Activated naive CD4-positive, alpha-beta T cell treated with anti-CD3 and anti-CD28 coated beads, Interleukin-2, amount 10 ng/mL, durations not matched to agents 7 days and 5 days (primary cell): ENCODE measurements around the gene LIPA.
A peak's percentile ranks its signal among the peaks of the same experiment; 100 is the strongest.
"Not testable (repeated sequence)": the region's sequence is repeated elsewhere in the genome, so short reads cannot be mapped to it uniquely, and the experiment has no call there.

ENCODE experiments used
- CTCF ChIA-PET: fragments of 350-600 bp; sonication (Branson Sonifier 250); formaldehyde crosslinking; loops from one replicate; lab custom pipeline; 2021; ENCODE audit warnings: antibody characterized with exemption; lab: Charles Lee
- DNase-seq: peaks from one replicate; pipeline ENCODE4 v3.0.0-alpha.2; 2020
- H3K27ac Mint-ChIP-seq: one replicate; pipeline ENCODE4 v1.8.0; 2021; ENCODE audit warnings: mild to moderate bottlenecking, moderate library complexity, mixed read lengths
- H3K27me3 Mint-ChIP-seq: one replicate; pipeline ENCODE4 v1.8.0; 2021; ENCODE audit warnings: mild to moderate bottlenecking, mixed read lengths
- H3K36me3 Mint-ChIP-seq: one replicate; pipeline ENCODE4 v1.8.0; 2021; ENCODE audit warnings: mixed read lengths
- H3K4me1 Mint-ChIP-seq: one replicate; pipeline ENCODE4 v1.8.0; 2021; ENCODE audit warnings: mixed read lengths
- H3K4me3 Mint-ChIP-seq: one replicate; pipeline ENCODE4 v1.8.0; 2021; ENCODE audit warnings: mild to moderate bottlenecking, moderate library complexity, mixed read lengths
- H3K9me3 Mint-ChIP-seq: one replicate; pipeline ENCODE4 v1.8.0; 2021; ENCODE audit warnings: mixed read lengths

Gene LIPA

DNA sequence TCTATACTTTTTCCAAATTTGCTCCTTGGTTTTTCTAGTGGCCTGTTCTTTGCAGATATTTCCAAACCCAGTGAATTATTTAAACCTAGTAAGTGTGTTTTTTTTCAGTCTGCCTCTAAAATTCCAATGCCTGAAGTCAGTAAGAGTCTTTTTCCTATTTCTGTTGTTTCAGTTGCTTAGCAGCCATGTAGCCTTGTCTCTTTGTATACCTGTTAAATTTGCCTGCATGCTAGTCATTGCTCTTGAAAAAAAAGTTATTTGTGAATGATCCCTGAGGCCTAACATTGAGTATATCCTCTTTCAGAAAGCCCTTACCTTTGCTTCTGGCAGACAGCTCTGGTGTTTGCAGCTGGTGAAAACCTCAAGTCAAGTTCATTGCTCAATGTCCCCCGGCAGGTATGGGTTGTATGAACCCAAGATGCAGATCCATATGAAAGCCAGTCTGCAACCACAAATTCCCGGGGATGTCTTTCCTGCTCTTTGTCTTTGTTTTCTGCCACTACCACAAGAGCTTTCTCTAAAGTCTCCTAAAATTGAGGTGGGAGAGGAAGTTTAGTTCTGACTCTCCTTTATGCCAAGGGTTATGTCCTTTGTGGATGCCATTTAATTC, 80.2 kb downstream of the LIPA start:
- Mint-ChIP-seq H3K4me3 (no peak overlapping the region), H3K27me3 (peaks cover 30% of the 10 kb centered on the region), H3K27ac (no peak overlapping the region), H3K4me1 (no peaks in the 10 kb centered on the region), H3K36me3 (no peaks in the 10 kb centered on the region), H3K9me3 (no peaks in the 10 kb centered on the region)
- CTCF ChIA-PET = no interaction called here
- DNase-seq = no peak

DNA sequence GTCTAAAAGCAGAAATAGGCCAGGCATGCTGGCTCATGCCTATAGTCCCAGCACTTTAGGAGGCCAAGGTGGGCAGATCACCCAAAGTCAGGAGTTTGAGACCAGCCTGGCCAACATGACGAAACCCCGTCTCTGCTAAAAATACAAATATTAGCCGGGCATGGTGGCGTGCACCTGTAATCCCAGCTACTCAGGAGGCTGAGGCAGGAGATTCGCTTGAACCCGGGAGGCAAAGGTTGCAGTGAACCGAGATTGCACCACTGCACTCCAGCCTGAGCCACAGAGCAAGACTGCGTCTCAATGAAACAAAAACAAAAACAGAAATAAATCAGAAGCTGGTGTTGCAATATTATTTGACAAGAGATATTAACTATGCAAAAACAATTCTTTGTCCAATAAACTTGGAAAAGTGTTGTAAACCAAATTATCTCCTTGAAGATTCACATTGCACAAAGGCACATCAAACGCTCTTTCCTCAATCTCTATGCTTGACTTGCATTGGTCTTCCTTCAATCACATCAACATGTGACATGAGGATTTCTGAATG, 83.1 kb downstream of the LIPA start:
- not testable (repeated sequence) for H3K4me3 Mint-ChIP-seq, DNase-seq, H3K9me3 Mint-ChIP-seq, H3K36me3 Mint-ChIP-seq, H3K27ac Mint-ChIP-seq
- H3K4me1 Mint-ChIP-seq = peaks cover 21% of the 10 kb centered on the region
- CTCF ChIA-PET = interaction anchor here (1.4 kb wide), 1 partner anchor 234 kb away, joined by 3 read pairs; no protein-coding TSS in a partner anchor
- H3K27me3 Mint-ChIP-seq = peaks cover 36% of the 10 kb centered on the region

- H3K9me3 Mint-ChIP-seq = no peaks in the 10 kb centered on the region
- peaks cover 31% of the 10 kb centered on the region for H3K27me3 Mint-ChIP-seq
- no peak overlapping the region for H3K27ac Mint-ChIP-seq
- no peaks in the 10 kb centered on the region for H3K36me3 Mint-ChIP-seq
- peaks cover 27% of the 10 kb centered on the region for H3K4me1 Mint-ChIP-seq
- CTCF ChIA-PET = interaction anchor here (1.4 kb wide), 1 partner anchor 233 kb away, joined by 3 read pairs; no protein-coding TSS in a partner anchor
- no peak overlapping the region for H3K4me3 Mint-ChIP-seq
- DNase-seq = no peak
Observed at GRCh38 chr10:89167915-89168314, 83.7 kb downstream of the LIPA start.

DNA sequence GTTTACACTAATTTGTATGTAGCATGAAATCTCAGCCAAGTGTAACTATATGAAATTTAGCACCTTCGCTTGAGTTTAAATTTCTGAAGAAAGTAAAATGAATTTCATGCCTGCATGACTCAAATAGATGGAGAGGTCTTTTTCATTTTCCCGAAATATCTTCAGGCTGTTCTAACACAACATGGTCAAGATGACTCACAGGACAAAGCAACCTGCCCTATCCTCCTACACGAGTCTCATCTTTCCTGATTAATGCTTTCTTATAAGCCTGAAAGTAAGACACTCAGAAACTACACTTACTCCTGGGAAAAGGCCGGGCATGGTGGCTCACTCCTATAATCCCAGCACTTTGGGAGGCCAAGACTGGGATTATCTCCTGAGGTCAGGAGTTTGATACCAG, 85.7 kb downstream of the LIPA start:
- Mint-ChIP-seq H3K9me3 (no peaks in the 10 kb centered on the region), H3K27ac (no peak overlapping the region), H3K4me3 (no peak overlapping the region), H3K27me3 (peaks cover 21% of the 10 kb centered on the region), H3K36me3 (no peaks in the 10 kb centered on the region), H3K4me1 (peaks cover 27% of the 10 kb centered on the region)
- CTCF ChIA-PET = interaction anchor here (1.1 kb wide), 1 partner anchor 10 kb away, joined by 3 read pairs; no protein-coding TSS in a partner anchor
- DNase-seq = no peak

GRCh38 chr10:89164920-89165319, 86.7 kb downstream of the LIPA start:
- Mint-ChIP-seq H3K36me3 (no peaks in the 10 kb centered on the region), H3K9me3 (no peaks in the 10 kb centered on the region), H3K27ac (no peak overlapping the region), H3K4me1 (peaks cover 27% of the 10 kb centered on the region), H3K27me3 (peaks cover 21% of the 10 kb centered on the region), H3K4me3 (no peak overlapping the region)
- DNase-seq = no peak
- CTCF ChIA-PET = interaction anchor here (0.6 to 1.2 kb wide), 4 partner anchors 43 to 318 kb away, joined by 3 read pairs; no protein-coding TSS in a partner anchor

DNA sequence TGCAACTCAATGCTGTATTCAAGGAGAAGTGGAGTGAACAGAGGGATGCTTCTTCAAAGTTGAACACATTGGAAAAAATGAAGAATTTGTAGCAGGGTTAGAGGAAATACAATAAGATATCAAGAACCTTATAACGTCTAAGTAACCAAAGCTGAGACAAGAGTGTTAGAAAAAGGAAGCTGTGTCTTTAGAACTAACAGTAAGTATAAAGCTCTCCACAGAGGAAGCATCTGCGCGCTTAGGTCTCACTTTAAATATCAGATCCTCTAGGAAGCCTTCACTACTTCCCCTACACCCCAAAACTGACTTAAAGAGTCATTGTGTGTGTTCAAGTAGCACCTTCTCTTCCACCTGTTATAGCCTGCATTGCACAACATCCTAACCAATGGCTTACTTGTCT, 87.5 kb downstream of the LIPA start:
- Mint-ChIP-seq H3K36me3 (no peaks in the 10 kb centered on the region), H3K4me1 (peaks cover 27% of the 10 kb centered on the region), H3K4me3 (peak overlapping the region; percentile 52), H3K9me3 (no peaks in the 10 kb centered on the region), H3K27ac (peak overlapping the region; percentile 81), H3K27me3 (peaks cover 20% of the 10 kb centered on the region)
- CTCF ChIA-PET = interaction anchor here (0.6 to 1.6 kb wide), 8 partner anchors 15 to 328 kb away, joined by 3 to 6 read pairs (median 3); partner anchors contain the start of gene CH25H
- no peak for DNase-seq
